ENCODE results near the gene TUNAR. TPM values are rescaled to one million over a fixed set of nuclear protein-coding genes. Genes with fewer than 3 reads are reported as not detected.

TUNAR gene
- total and polyA plus RNA-seq, 9 of the 15 experiments (the other 6 are each of a cell fraction or from before 2014, with no cell fraction given), result not detected

DNA sequence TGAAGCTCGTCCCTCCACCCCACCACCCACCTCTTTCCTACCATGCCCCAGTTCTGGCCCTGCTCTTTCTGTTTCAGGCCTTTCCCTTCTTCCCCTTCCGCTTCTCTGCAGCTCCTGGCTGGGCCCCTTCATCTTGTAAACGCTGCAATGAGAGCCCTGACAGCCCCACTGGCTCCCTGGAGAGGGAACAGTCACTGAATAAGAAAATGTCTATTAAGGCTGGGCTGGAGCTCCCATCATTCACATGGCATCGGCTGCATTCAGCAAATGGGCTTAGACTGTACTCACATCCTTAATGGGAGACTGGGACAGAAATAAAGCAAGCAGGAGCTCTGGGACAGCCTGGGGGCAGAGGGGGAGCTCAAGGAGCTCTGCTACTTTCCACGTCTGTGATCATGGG, 45.2 kb upstream of the TUNAR start:
- DNase-seq (ENCODE audit: extremely low read depth in 1 of 4, low spot score in 3 of 4), result no peak
- Histone ChIP-seq H3K4me2 (ENCODE audit: insufficient read depth, low read length) (no peak overlapping the region), H3K9me1 (ENCODE audit: control insufficient read depth, insufficient read depth, low read length) (no peaks in the 10 kb centered on the region), H3K36me3 (ENCODE audit: control insufficient read depth, insufficient read depth, low read length) (no peaks in the 10 kb centered on the region), H3K9me3 (replicated peaks; ENCODE audit: control insufficient read depth, insufficient read depth, low read depth, low read length) (no peaks in the 10 kb centered on the region), H3K27ac (ENCODE audit: extremely low read depth, low read depth, low read length) (no peak overlapping the region), H2AFZ (ENCODE audit: low read depth, low read length) (no peak overlapping the region), H3K79me2 (ENCODE audit: control insufficient read depth, insufficient read depth, low read length) (no peaks in the 10 kb centered on the region), H3K9ac (ENCODE audit: insufficient read depth in 1 of 2, low read depth in 2 of 2, low read length in 2 of 2) (no peak overlapping the region), H3K4me1 (replicated peaks in 1 of 2; ENCODE audit: control insufficient read depth in 2 of 2, insufficient read depth in 2 of 2, low read length in 2 of 2) (no peaks in the 10 kb centered on the region), H3K4me3 (no peak overlapping the region), H4K20me1 (replicated peaks; ENCODE audit: control insufficient read depth, insufficient read depth, low read length) (no peaks in the 10 kb centered on the region), H3K27me3 (ENCODE audit: control insufficient read depth in 2 of 2, insufficient read depth in 2 of 2, low read length in 2 of 2) (no peaks in the 10 kb centered on the region)
- BruUV-seq (replicated peaks), result no TSS peak
- in situ Hi-C loops (cut with MboI) (no loop called here), intact Hi-C loops (cut with micrococcal nuclease) (no loop called here)
- POLR2A ChIA-PET, result no interaction called here
- WGBS (ENCODE audit: insufficient coverage, low coverage, missing lambda C conversion rate), result 0% methylated on average over 5 of the region's 5 CpGs
- CTCF ChIA-PET (ENCODE audit: low intra/inter-chr PET ratio), result no interaction called here
- no peak for TF ChIP-seq SNRNP70 (optimal IDR thresholded peaks at IDR 0.05; ENCODE audit: low read depth, low read length)
- no peak for TF ChIP-seq KLF1 (tag; IDR thresholded peaks at IDR 0.05)
- TF ChIP-seq ADNP (tag; IDR thresholded peaks at IDR 0.05), result no peak
- TF ChIP-seq KHSRP (IDR thresholded peaks at IDR 0.05), result no peak
- no peak for TF ChIP-seq CHD2 (IDR thresholded peaks at IDR 0.05; ENCODE audit: low read depth, low read length)
- TF ChIP-seq MCM3 (IDR thresholded peaks at IDR 0.05), result no peak
- no peak for TF ChIP-seq ZBTB8A (IDR thresholded peaks at IDR 0.05; ENCODE audit: partially characterized antibody)
- no peak for TF ChIP-seq SMAD3 (CRISPR knock-in tag; conservative IDR thresholded peaks at IDR 0.05)
- no peak for TF ChIP-seq POLR3G (IDR thresholded peaks at IDR 0.05; ENCODE audit: extremely low read depth, insufficient read length, insufficient replicate concordance)
- no peak for TF ChIP-seq NFXL1 (CRISPR knock-in tag; IDR thresholded peaks at IDR 0.05)
- TF ChIP-seq, protein P1, sequence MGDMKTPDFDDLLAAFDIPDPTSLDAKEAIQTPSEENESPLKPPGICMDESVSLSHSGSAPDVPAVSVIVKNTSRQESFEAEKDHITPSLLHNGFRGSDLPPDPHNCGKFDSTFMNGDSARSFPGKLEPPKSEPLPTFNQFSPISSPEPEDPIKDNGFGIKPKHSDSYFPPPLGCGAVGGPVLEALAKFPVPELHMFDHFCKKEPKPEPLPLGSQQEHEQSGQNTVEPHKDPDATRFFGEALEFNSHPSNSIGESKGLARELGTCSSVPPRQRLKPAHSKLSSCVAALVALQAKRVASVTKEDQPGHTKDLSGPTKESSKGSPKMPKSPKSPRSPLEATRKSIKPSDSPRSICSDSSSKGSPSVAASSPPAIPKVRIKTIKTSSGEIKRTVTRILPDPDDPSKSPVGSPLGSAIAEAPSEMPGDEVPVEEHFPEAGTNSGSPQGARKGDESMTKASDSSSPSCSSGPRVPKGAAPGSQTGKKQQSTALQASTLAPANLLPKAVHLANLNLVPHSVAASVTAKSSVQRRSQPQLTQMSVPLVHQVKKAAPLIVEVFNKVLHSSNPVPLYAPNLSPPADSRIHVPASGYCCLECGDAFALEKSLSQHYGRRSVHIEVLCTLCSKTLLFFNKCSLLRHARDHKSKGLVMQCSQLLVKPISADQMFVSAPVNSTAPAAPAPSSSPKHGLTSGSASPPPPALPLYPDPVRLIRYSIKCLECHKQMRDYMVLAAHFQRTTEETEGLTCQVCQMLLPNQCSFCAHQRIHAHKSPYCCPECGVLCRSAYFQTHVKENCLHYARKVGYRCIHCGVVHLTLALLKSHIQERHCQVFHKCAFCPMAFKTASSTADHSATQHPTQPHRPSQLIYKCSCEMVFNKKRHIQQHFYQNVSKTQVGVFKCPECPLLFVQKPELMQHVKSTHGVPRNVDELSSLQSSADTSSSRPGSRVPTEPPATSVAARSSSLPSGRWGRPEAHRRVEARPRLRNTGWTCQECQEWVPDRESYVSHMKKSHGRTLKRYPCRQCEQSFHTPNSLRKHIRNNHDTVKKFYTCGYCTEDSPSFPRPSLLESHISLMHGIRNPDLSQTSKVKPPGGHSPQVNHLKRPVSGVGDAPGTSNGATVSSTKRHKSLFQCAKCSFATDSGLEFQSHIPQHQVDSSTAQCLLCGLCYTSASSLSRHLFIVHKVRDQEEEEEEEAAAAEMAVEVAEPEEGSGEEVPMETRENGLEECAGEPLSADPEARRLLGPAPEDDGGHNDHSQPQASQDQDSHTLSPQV (IDR thresholded peaks at IDR 0.05), result no peak
- no peak for TF ChIP-seq ZSCAN32 (CRISPR knock-in tag; IDR thresholded peaks at IDR 0.05)
- TF ChIP-seq MEIS2 (IDR thresholded peaks at IDR 0.05; ENCODE audit: partially characterized antibody), result no peak
- no peak for TF ChIP-seq ZNF165 (CRISPR knock-in tag; IDR thresholded peaks at IDR 0.05; ENCODE audit: borderline replicate concordance)
- TF ChIP-seq, protein P2, sequence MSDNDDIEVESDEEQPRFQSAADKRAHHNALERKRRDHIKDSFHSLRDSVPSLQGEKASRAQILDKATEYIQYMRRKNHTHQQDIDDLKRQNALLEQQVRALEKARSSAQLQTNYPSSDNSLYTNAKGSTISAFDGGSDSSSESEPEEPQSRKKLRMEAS (CRISPR knock-in tag; IDR thresholded peaks at IDR 0.05), result no peak
- ATAC-seq, result no peak
- no peak for FAIRE-seq
